Esophagus squamous epithelium (tissue), 5 donors: ENCODE data around the gene RHOT2. TPM values are rescaled to one million over a fixed set of nuclear protein-coding genes. Genes with fewer than 3 reads are reported as not detected.

Experiments used
- DNase-seq: peaks from one replicate; lab custom pipeline; 2025; lab: John Stamatoyannopoulos, UW
- H3K27ac ChIP-seq, 4 donors: fragments of 200-600 bp; sonication (generic); one replicate each; pipeline ENCODE4 v1.5.1; 2016 to 2019; ENCODE audit warnings: mild to moderate bottlenecking in 1 of 4
- H3K27me3 ChIP-seq, 4 donors: fragments of 200-600 bp; sonication (generic); 1 replicate in 3 of 4; 2 replicates in 1 of 4; pipeline versions ENCODE4 v1.5.1 to v1.6.0; 2017 to 2021; ENCODE audit warnings: antibody characterized with exemption in 1 of 4
- H3K36me3 ChIP-seq, 3 donors: fragments of 200-600 bp; sonication (generic); one replicate each; pipeline ENCODE4 v1.5.1; 2016 to 2019
- H3K4me1 ChIP-seq, 3 donors: fragments of 200-600 bp; sonication (generic); one replicate each; pipeline ENCODE4 v1.5.1; 2017 to 2019
- H3K4me3 ChIP-seq, 4 donors: fragments of 200-600 bp; sonication (generic); 1 replicate in 3 of 4; 2 replicates in 1 of 4; pipeline ENCODE4 v1.5.1; 2016 to 2019; ENCODE audit warnings: mild to moderate bottlenecking in 2 of 4, moderate library complexity in 1 of 4
- H3K9me3 ChIP-seq, 3 donors: fragments of 200-600 bp; sonication (generic); one replicate each; pipeline ENCODE4 v1.5.1; 2016 to 2019
- POLR2A ChIP-seq, 4 donors: fragments of 450-650 bp; IDR thresholded peaks; one replicate each; pipeline ENCODE4 v1.6.1; 2017; ENCODE audit warnings: antibody characterized with exemption in 4 of 4, mild to moderate bottlenecking in 4 of 4, moderate library complexity in 3 of 4
- WGBS, 2 donors: methylation state at CpG; one replicate each; pipeline ENCODE4 v1.1.5; 2018; 5-methylcytosine and 5-hydroxymethylcytosine counted together
- intact Hi-C: fragments of 100-400 bp; cut with DNase I; formaldehyde crosslinking; loops from one replicate; pipeline ENCODE4 v1.15.0; 2022
- total RNA-seq, 4 donors: library from RNA; depleted of rRNA; stranded (reverse); fragments of >200 nt; gene quantifications; one replicate each; pipeline ENCODE4 v1.1.0, GENCODE V29; 2016
- TF ChIP-seq, protein P1 (sequence below), 6 experiments: fragments of 450-650 bp in 4 of 6; fragments of 200-600 bp in 2 of 6; sonication (generic) in 2 of 6; IDR thresholded peaks; one replicate each; pipeline ENCODE4 v1.5.1; 2016 to 2019; ENCODE audit warnings: antibody characterized with exemption in 6 of 6, mild to moderate bottlenecking in 4 of 6, moderate library complexity in 4 of 6
- donor health status: DM: yes; HTN: yes; CAD: no.

RHOT2 gene
- total RNA-seq, 4 donors from 2014 or later: 28.4 to 70.2 (median 48.9) TPM

GRCh38 chr16:659618-660017, 8.3 kb upstream of the RHOT2 start:
- no peaks in the 10 kb centered on the region for H3K9me3 ChIP-seq
- TF ChIP-seq, protein P1, sequence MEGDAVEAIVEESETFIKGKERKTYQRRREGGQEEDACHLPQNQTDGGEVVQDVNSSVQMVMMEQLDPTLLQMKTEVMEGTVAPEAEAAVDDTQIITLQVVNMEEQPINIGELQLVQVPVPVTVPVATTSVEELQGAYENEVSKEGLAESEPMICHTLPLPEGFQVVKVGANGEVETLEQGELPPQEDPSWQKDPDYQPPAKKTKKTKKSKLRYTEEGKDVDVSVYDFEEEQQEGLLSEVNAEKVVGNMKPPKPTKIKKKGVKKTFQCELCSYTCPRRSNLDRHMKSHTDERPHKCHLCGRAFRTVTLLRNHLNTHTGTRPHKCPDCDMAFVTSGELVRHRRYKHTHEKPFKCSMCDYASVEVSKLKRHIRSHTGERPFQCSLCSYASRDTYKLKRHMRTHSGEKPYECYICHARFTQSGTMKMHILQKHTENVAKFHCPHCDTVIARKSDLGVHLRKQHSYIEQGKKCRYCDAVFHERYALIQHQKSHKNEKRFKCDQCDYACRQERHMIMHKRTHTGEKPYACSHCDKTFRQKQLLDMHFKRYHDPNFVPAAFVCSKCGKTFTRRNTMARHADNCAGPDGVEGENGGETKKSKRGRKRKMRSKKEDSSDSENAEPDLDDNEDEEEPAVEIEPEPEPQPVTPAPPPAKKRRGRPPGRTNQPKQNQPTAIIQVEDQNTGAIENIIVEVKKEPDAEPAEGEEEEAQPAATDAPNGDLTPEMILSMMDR (IDR thresholded peaks at IDR 0.05): no peak
- no peak for TF ChIP-seq POLR2A (IDR thresholded peaks at IDR 0.05)

DNA sequence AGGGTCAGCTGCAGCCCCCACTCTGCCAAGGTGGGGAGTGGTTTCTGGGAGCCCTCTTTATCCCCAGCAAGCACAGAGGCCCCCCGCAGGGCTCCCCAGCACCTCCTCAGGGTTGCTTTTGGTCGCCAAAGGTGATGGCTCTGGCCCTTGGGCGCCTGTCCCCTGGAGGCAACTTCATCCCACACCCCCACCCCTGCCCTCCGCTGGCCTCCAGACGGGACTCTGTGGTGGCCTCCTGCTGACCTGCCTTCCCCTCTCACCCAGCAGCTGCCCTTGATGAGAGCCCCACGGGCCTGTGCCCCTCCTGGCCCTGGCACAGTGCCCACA, 7.8 kb upstream of the RHOT2 start:
- 67% methylated on average over 4 of the region's 6 CpGs; no CpG with 5 or more reads in 1 of the 2 donors for WGBS, 2 donors
- H3K4me1 ChIP-seq: peaks cover 10 to 18% (median 13%) of the 10 kb centered on the region in 3 donors
- no peaks in the 10 kb centered on the region for H3K9me3 ChIP-seq
- DNase-seq: no peak
- intact Hi-C loops: loop anchor here (10.0 kb wide), 1 partner anchor 75 kb away; no protein-coding TSS in a partner anchor
- peaks cover 0 to 49% (median 5%) of the 10 kb centered on the region in 3 donors for H3K36me3 ChIP-seq
- H3K4me3 ChIP-seq: peak overlapping the region in 2 of 4 donors; percentile 25 to 59
- no peak for TF ChIP-seq POLR2A (IDR thresholded peaks at IDR 0.05)
- TF ChIP-seq, protein P1 (IDR thresholded peaks at IDR 0.05): no peak
- H3K27me3 ChIP-seq: no peaks in the 10 kb centered on the region
- peak overlapping the region; percentile 49 to 88 (median 67) for H3K27ac ChIP-seq

More at GRCh38 chr16:659618-660017, 8.3 kb upstream of the RHOT2 start:
- intact Hi-C loops: loop anchor here (10.0 kb wide), 1 partner anchor 75 kb away; no protein-coding TSS in a partner anchor
- 92% methylated on average over 13 of the region's 20 CpGs; no CpG with 5 or more reads in 1 of the 2 donors for WGBS, 2 donors
- Histone ChIP-seq H3K4me1 (peaks cover 10 to 18% (median 13%) of the 10 kb centered on the region in 3 donors), H3K27ac (no peak overlapping the region), H3K4me3 (no peak overlapping the region), H3K36me3 (peaks cover 0 to 54% (median 5%) of the 10 kb centered on the region in 3 donors), H3K27me3 (no peaks in the 10 kb centered on the region)
- no peak for DNase-seq

DNA sequence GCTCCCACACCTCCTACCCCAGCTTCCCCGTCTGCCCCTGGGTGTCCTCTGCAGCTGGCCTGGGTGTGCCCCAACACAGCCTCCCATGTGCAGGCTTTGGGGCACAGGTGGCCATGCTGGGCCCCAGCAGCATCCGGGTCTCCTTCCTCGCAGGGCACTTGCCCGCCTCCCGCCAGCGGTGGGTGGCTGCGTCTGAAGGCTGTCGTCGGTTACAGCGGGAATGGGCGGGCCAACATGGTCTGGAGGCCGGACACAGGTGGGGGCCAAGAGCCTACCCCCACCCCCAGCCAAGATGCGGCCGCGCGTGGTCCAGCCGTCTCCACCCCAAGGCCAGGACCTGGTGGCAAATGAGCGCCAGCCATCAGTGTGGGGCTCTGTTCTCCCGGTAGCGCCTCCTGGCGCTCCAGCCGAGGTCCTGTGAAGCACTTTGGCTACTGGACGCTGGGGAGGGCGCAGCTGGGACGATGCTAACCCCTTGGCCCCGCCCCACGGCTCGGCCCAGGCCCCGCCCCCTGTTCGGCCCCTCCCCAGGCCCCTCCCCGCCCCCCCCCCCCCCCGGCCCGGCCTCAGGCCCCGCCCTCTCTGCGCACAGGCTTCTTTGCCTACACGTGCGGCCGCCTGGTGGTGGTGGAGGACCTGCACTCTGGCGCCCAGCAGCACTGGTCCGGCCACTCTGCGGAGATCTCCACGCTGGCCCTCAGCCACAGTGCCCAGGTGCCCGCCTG, 7.3 kb upstream of the RHOT2 start:
- peak in 1 of 4 donors; percentile 20 for TF ChIP-seq POLR2A (IDR thresholded peaks at IDR 0.05)
- TF ChIP-seq, protein P1 (IDR thresholded peaks at IDR 0.05): peak in 5 of 6 experiments; percentile 37 to 64 (median 54)
- Histone ChIP-seq H3K4me3 (peak overlapping the region in 3 of 4 donors; percentile 25 to 59 (median 27)), H3K27ac (peak overlapping the region; percentile 49 to 88 (median 67)), H3K27me3 (no peaks in the 10 kb centered on the region), H3K9me3 (no peaks in the 10 kb centered on the region), H3K4me1 (peaks cover 10 to 18% (median 13%) of the 10 kb centered on the region in 3 donors), H3K36me3 (peaks cover 0 to 44% (median 5%) of the 10 kb centered on the region in 3 donors)
- 39% methylated on average over 6 of the region's 43 CpGs; no CpG with 5 or more reads in 1 of the 2 donors for whole genome bisulfite sequencing, 2 donors
- DNase-seq: no peak
- intact Hi-C loops: loop anchor here (10.0 kb wide), 1 partner anchor 76 kb away; no protein-coding TSS in a partner anchor

- TF ChIP-seq, protein P1 (IDR thresholded peaks at IDR 0.05): no peak
- TF ChIP-seq POLR2A (IDR thresholded peaks at IDR 0.05): no peak
- peak overlapping the region in 2 of 4 donors; percentile 25 to 59 for H3K4me3 ChIP-seq
These were observed 6.6 kb upstream of the RHOT2 start for GRCh38 chr16:661184-661821.

More at GRCh38 chr16:661184-661821, 6.6 kb upstream of the RHOT2 start:
- WGBS, 2 donors: 40 to 80% methylated on average over 3 to 14 of the region's 35 CpGs
- no peak for DNase-seq
- Histone ChIP-seq H3K27me3 (no peaks in the 10 kb centered on the region), H3K9me3 (no peaks in the 10 kb centered on the region), H3K36me3 (peaks cover 0 to 37% (median 5%) of the 10 kb centered on the region in 3 donors), H3K27ac (peak overlapping the region; percentile 11 to 79 (median 62)), H3K4me1 (peaks cover 10 to 18% (median 13%) of the 10 kb centered on the region in 3 donors)
- intact Hi-C loops: loop anchor here (10.0 kb wide), 1 partner anchor 77 kb away; no protein-coding TSS in a partner anchor
